GM13977 (cell line): ENCODE results near the gene PRKCE.

ENCODE experiments used
- DNase-seq: peaks from one replicate; pipeline ENCODE4 v3.0.0; 2012; ENCODE audit warnings: low spot score
- in situ Hi-C: fragments of 300-500 bp; cut with MboI; formaldehyde crosslinking; loops from one replicate; pipeline ENCODE4 v1.12.0; 2022; ENCODE audit warnings: low sequenced_read_pairs, low pct_unique_long_range_greater_than_20kb, mixed read lengths, inconsistent platforms; ENCODE audit not compliant: unreplicated experiment
- TF ChIP-seq, protein P1 (sequence below): IDR thresholded peaks from 2 replicates; pipeline ENCODE4 v1.5.1; 2012; ENCODE audit warnings: mild to moderate bottlenecking, control low read depth; ENCODE audit not compliant: insufficient read depth; ENCODE audit errors: extremely low read depth, missing control alignments

The PRKCE gene

DNA sequence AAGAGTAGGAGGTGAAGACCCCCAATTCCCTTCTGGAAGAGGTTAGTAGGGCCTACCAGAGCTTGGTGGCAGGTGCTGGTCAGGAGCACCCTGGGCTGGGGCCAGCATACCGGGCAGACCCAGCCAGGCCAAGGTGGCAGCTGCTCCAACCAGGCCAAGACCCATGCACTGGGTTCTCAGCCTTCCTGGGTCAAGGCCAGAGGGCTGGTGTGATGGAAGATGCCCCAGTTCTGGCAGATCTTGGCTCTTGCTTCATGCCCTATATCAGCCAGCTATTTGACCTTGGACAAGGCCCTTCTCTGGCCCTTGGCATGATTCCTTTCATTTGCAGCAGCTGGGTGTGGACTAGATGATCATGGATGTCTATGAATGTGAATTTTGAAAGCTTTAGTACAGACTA lies 57.7 kb downstream of the PRKCE start:
- in situ Hi-C loops = no loop called here
- no peak for DNase-seq
- TF ChIP-seq, protein P1, sequence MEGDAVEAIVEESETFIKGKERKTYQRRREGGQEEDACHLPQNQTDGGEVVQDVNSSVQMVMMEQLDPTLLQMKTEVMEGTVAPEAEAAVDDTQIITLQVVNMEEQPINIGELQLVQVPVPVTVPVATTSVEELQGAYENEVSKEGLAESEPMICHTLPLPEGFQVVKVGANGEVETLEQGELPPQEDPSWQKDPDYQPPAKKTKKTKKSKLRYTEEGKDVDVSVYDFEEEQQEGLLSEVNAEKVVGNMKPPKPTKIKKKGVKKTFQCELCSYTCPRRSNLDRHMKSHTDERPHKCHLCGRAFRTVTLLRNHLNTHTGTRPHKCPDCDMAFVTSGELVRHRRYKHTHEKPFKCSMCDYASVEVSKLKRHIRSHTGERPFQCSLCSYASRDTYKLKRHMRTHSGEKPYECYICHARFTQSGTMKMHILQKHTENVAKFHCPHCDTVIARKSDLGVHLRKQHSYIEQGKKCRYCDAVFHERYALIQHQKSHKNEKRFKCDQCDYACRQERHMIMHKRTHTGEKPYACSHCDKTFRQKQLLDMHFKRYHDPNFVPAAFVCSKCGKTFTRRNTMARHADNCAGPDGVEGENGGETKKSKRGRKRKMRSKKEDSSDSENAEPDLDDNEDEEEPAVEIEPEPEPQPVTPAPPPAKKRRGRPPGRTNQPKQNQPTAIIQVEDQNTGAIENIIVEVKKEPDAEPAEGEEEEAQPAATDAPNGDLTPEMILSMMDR = no peak

DNA sequence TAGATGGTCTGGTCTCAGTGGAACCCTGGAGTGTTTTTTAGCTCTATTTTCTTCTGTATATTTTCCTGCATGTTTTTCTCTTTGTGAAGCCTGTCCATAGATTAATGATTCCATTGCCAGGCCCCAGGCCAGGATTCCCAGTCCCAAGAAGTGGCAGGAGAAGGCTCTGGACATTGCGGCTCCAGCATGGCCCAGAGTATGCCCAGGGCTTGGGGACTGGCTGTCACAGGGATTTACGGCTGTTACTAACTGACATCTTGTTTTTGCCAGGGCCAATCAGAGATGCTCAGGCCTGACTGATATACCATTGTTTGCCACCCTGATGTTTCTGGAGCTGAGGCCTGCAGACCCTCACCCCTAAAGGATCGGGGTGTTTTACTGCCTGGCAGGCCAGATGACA lies 59.0 kb downstream of the PRKCE start:
- in situ Hi-C loops = no loop called here
- no peak for DNase-seq
- TF ChIP-seq, protein P1 = no peak

DNA sequence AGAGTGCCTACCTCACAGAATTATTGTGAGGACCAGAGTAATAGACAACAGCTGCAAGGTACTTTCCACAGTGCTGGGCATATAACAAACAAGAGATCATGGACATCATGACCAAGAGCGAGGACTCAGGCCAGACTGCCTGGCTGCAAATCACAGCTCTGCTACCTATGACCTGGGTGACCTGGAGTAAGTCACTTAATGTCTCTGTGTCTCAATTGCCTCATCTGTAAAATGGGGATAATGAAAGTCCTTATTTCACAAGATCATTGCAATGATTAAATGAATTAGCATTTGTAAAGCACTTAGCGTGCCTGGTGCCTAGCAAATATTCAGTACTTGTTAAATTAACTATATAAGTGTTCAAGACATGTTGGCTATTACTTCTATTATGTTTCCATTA lies 59.7 kb downstream of the PRKCE start:
- no peak for DNase-seq
- TF ChIP-seq, protein P1 = no peak
- in situ Hi-C loops = no loop called here

DNA sequence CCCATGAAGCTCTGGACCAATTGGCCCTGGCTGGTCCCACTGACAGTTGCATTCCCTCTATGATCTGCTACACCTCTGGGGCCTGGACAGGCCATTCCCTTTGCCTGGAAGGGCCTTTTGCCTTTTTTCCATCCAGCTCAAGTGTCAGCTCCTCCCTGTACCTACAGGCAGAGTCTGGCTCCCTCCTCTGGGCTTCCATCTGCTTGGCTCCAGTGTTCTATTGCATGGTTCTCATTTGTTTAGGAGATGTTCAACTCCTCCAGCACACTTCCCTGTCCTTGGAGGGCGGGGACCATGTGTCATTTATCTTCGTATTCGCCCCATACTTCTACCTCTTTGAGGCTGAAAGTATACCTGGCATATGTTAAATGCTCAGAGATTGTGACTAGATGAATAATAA lies 61.1 kb downstream of the PRKCE start:
- in situ Hi-C loops = no loop called here
- no peak for DNase-seq

DNA sequence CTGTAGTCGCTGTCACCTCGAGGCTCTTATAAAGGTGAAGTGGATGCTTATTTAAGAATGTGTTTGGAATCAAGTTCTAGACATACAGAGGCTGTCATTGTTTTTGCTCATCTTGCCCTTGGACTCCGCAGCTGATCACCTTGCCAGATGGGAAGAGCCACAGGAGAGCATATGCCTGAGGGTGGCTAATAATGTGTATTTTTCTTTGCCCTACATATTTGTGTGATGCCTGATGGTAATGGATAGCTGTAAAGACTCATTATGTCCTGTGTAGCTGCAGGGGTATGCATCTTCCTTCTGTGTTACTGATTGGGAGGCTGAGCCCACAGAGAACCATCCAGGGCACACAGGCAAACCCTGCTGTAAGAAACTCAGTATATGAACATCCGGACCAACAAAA lies 61.7 kb downstream of the PRKCE start:
- in situ Hi-C loops = no loop called here
- no peak for DNase-seq
- TF ChIP-seq, protein P1 = no peak

More for the DNA sequence above, 61.1 kb downstream of the PRKCE start:
- TF ChIP-seq, protein P1 = peak; percentile 2

DNA sequence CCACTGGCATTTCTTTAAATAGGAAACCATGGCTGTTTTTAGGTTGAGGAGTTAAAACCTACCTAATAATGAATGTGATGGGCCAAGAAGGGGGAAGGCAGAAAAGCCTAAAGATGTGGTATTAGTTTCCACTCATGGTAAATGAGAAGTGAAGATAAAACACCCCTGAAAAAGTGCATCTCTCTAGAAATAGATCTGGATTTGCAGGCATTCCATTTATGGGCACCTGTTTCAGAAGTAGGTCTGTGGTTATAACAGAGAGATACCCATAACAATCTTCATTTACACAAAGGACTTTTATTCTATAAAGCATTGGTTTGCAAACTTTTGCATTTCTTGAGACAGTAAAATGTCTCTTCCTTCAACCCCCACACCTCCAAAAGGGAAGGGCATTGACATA lies 62.1 kb downstream of the PRKCE start:
- TF ChIP-seq, protein P1 = no peak
- no peak for DNase-seq
- in situ Hi-C loops = no loop called here

DNA sequence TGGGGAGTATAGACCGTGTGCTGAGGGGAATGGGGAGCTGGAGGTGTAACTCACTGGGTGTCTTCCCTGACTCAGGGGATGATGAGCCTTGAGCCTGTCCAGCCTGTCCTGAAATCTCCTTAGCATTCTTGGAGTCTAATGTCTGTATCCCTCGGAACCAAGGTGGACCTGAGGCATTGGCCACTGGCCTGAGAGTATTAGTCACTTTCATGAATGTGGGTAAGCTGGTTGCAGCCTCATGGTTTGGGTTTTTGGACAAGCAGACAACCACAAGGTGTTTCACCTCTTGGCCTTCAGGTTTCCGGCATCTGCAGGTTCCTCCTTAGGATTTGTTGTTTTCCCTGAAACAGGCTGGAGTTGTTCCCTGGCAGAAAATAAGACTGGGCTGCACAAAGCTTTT lies 63.2 kb downstream of the PRKCE start:
- DNase-seq = no peak
- in situ Hi-C loops = no loop called here
- TF ChIP-seq, protein P1 = no peak
